NCI-H1092 treated with DMSO at 0.1 percent for 48 hours (cell line): ENCODE results near the gene KBTBD13.
A peak's percentile ranks its signal among the peaks of the same experiment; 100 is the strongest.

Experiments
- DNase-seq: peaks from one replicate; lab custom pipeline; 2025; lab: John Stamatoyannopoulos, UW

Gene KBTBD13

DNA sequence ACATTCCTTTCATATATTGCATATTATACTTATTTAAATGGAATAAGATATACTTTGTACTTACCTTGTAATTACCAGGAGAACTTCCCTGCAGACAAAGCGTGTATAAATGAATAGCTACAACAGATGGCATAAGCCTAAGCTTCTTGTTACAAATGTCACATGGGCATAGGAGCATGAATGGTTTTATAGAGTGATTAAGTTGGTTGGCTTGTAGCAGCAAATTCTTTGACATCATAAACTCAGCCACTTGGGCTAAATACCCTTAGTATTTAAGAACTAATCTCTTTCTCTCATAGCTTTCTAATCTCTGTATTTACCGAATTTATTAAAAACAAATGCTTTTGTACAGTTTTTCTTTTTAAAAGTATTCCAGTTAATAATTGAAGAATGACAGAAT is 38.5 kb downstream of the KBTBD13 start, which contains the start of gene UBAP1L:
Gene UBAP1L (minus strand): TSS at position 115 of the 400 bp plus-strand sequence. CDS start 8,985 bp downstream, outside the sequence.
- DNase-seq = peak; percentile 1

DNA sequence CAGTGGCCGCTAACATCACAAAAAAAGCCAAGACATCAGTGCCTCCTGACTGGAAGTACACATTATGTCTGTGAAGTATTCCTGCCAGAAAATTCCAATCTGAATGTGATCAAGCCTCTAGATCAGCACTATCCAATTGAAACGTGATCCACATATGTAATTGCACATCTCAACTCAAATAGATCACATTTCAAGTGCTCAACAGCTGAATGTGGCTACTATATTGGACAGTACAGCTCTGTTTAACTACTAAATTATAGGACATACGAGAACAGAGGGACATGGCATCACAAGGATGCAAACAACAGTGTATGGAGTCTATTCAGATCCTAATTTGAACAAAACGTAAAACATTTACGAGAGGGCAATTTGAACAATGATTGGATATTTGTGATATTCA is 39.0 kb downstream of the KBTBD13 start:
- peak; percentile 52 for DNase-seq
